Measurements from ENCODE around the gene CTNNA1. TPM values are rescaled to one million over a fixed set of nuclear protein-coding genes. Genes with fewer than 3 reads are reported as not detected.
"Not testable (repeated sequence)": the region's sequence is repeated elsewhere in the genome, so short reads cannot be mapped to it uniquely, and the experiment has no call there.

The CTNNA1 gene
- total RNA-seq, 1 donor from 2014 or later: 78.6 TPM

- peaks cover 8% of the 10 kb centered on the region for H3K4me1 Mint-ChIP-seq
- H3K4me3 Mint-ChIP-seq: no peak overlapping the region
- H3K27ac Mint-ChIP-seq: no peak overlapping the region
- H3K9me3 Mint-ChIP-seq: no peaks in the 10 kb centered on the region
- no peaks in the 10 kb centered on the region for H3K27me3 Mint-ChIP-seq
- peaks cover 13% of the 10 kb centered on the region for H3K36me3 Mint-ChIP-seq (ENCODE audit: low read depth)
- no peak for DNase-seq
- intact Hi-C loops (cut with micrococcal nuclease): loop anchor here (1.0 to 5.0 kb wide), 2 partner anchors 173 to 437 kb away; no protein-coding TSS in a partner anchor
These were observed 72.0 kb downstream of the CTNNA1 start for GRCh38 chr5:138824924-138825863.

- Mint-ChIP-seq H3K4me1 (peaks cover 17% of the 10 kb centered on the region), H3K36me3 (ENCODE audit: low read depth) (peaks cover 13% of the 10 kb centered on the region), H3K9me3 (no peaks in the 10 kb centered on the region), H3K27me3 (peaks cover 2% of the 10 kb centered on the region), H3K4me3 (no peak overlapping the region), H3K27ac (no peak overlapping the region)
- intact Hi-C loops (cut with micrococcal nuclease): loop anchor here (5.0 kb wide), 1 partner anchor 176 kb away; no protein-coding TSS in a partner anchor
- DNase-seq: no peak
These were observed 75.3 kb downstream of the CTNNA1 start for GRCh38 chr5:138828556-138828955.

- no peak for DNase-seq
- Mint-ChIP-seq H3K36me3 (ENCODE audit: low read depth) (peaks cover 13% of the 10 kb centered on the region), H3K27me3 (peaks cover 2% of the 10 kb centered on the region), H3K27ac (no peak overlapping the region), H3K4me3 (no peak overlapping the region), H3K4me1 (peaks cover 17% of the 10 kb centered on the region), H3K9me3 (no peaks in the 10 kb centered on the region)
- intact Hi-C loops (cut with micrococcal nuclease): loop anchor here (5.0 kb wide), 1 partner anchor 177 kb away; no protein-coding TSS in a partner anchor
These were observed 76.1 kb downstream of the CTNNA1 start for GRCh38 chr5:138829341-138829740.

GRCh38 chr5:138831703-138832102, 78.5 kb downstream of the CTNNA1 start:
- Mint-ChIP-seq H3K4me1 (peaks cover 12% of the 10 kb centered on the region), H3K27me3 (peaks cover 2% of the 10 kb centered on the region), H3K27ac (no peak overlapping the region), H3K36me3 (ENCODE audit: low read depth) (peaks cover 13% of the 10 kb centered on the region), H3K4me3 (no peak overlapping the region), H3K9me3 (no peaks in the 10 kb centered on the region)
- intact Hi-C loops (cut with micrococcal nuclease): no loop called here
- DNase-seq: no peak

GRCh38 chr5:138832218-138832617, 79.0 kb downstream of the CTNNA1 start:
- H3K4me3 Mint-ChIP-seq: no peak overlapping the region
- no peak for DNase-seq
- peaks cover 2% of the 10 kb centered on the region for H3K27me3 Mint-ChIP-seq
- no peak overlapping the region for H3K27ac Mint-ChIP-seq
- peaks cover 12% of the 10 kb centered on the region for H3K4me1 Mint-ChIP-seq
- no peaks in the 10 kb centered on the region for H3K9me3 Mint-ChIP-seq
- peaks cover 13% of the 10 kb centered on the region for H3K36me3 Mint-ChIP-seq (ENCODE audit: low read depth)
- intact Hi-C loops (cut with micrococcal nuclease): no loop called here

- peaks cover 12% of the 10 kb centered on the region for H3K4me1 Mint-ChIP-seq
- H3K9me3 Mint-ChIP-seq: no peaks in the 10 kb centered on the region
- no peak overlapping the region for H3K27ac Mint-ChIP-seq
- H3K36me3 Mint-ChIP-seq (ENCODE audit: low read depth): peaks cover 9% of the 10 kb centered on the region
- no peak overlapping the region for H3K4me3 Mint-ChIP-seq
- no peak for DNase-seq
- intact Hi-C loops (cut with micrococcal nuclease): no loop called here
- peaks cover 2% of the 10 kb centered on the region for H3K27me3 Mint-ChIP-seq
These were observed 79.9 kb downstream of the CTNNA1 start for GRCh38 chr5:138833080-138833479.

- DNase-seq: no peak
- Mint-ChIP-seq H3K4me3 (no peak overlapping the region), H3K36me3 (ENCODE audit: low read depth) (peaks cover 4% of the 10 kb centered on the region), H3K9me3 (no peaks in the 10 kb centered on the region), H3K4me1 (peaks cover 12% of the 10 kb centered on the region), H3K27ac (no peak overlapping the region), H3K27me3 (peaks cover 2% of the 10 kb centered on the region)
- intact Hi-C loops (cut with micrococcal nuclease): no loop called here
These were observed 80.7 kb downstream of the CTNNA1 start for GRCh38 chr5:138833726-138834480.

- H3K4me1 Mint-ChIP-seq; H3K9me3 Mint-ChIP-seq; H3K4me3 Mint-ChIP-seq; H3K27ac Mint-ChIP-seq; intact Hi-C loops (cut with micrococcal nuclease); H3K27me3 Mint-ChIP-seq; DNase-seq; H3K36me3 Mint-ChIP-seq (ENCODE audit: low read depth): not testable (repeated sequence)
These were observed 81.6 kb downstream of the CTNNA1 start for GRCh38 chr5:138834853-138835252.

- no peak overlapping the region for H3K27ac Mint-ChIP-seq
- H3K4me3 Mint-ChIP-seq: no peak overlapping the region
- peaks cover 2% of the 10 kb centered on the region for H3K27me3 Mint-ChIP-seq
- H3K36me3 Mint-ChIP-seq (ENCODE audit: low read depth): no peaks in the 10 kb centered on the region
- intact Hi-C loops (cut with micrococcal nuclease): no loop called here
- no peak for DNase-seq
- H3K4me1 Mint-ChIP-seq: peaks cover 4% of the 10 kb centered on the region
- H3K9me3 Mint-ChIP-seq: no peaks in the 10 kb centered on the region
These were observed 83.9 kb downstream of the CTNNA1 start for GRCh38 chr5:138837160-138837559.

- DNase-seq: no peak
- no peaks in the 10 kb centered on the region for H3K4me1 Mint-ChIP-seq
- no peak overlapping the region for H3K4me3 Mint-ChIP-seq
- H3K27ac Mint-ChIP-seq: no peak overlapping the region
- H3K36me3 Mint-ChIP-seq (ENCODE audit: low read depth): no peaks in the 10 kb centered on the region
- H3K9me3 Mint-ChIP-seq: no peaks in the 10 kb centered on the region
- no peaks in the 10 kb centered on the region for H3K27me3 Mint-ChIP-seq
- intact Hi-C loops (cut with micrococcal nuclease): no loop called here
These were observed 86.9 kb downstream of the CTNNA1 start for GRCh38 chr5:138840103-138840502.

GRCh38 chr5:138841531-138841930, 88.3 kb downstream of the CTNNA1 start:
- Mint-ChIP-seq H3K4me3 (no peak overlapping the region), H3K27ac (no peak overlapping the region), H3K27me3 (no peaks in the 10 kb centered on the region), H3K4me1 (no peaks in the 10 kb centered on the region), H3K9me3 (no peaks in the 10 kb centered on the region), H3K36me3 (ENCODE audit: low read depth) (no peaks in the 10 kb centered on the region)
- DNase-seq: no peak
- intact Hi-C loops (cut with micrococcal nuclease): no loop called here

GRCh38 chr5:138843316-138844124, 90.3 kb downstream of the CTNNA1 start:
- peaks cover 3% of the 10 kb centered on the region for H3K4me1 Mint-ChIP-seq

GRCh38 chr5:138844125-138844461, 90.9 kb downstream of the CTNNA1 start:
- intact Hi-C loops (cut with micrococcal nuclease): no loop called here
- Mint-ChIP-seq H3K4me3 (no peak overlapping the region), H3K27ac (no peak overlapping the region), H3K36me3 (ENCODE audit: low read depth) (no peaks in the 10 kb centered on the region), H3K27me3 (no peaks in the 10 kb centered on the region), H3K4me1 (peaks cover 6% of the 10 kb centered on the region), H3K9me3 (no peaks in the 10 kb centered on the region)
- DNase-seq: no peak

More at GRCh38 chr5:138843316-138844124, 90.3 kb downstream of the CTNNA1 start:
- intact Hi-C loops (cut with micrococcal nuclease): no loop called here
- Mint-ChIP-seq H3K4me3 (no peak overlapping the region), H3K27me3 (no peaks in the 10 kb centered on the region), H3K9me3 (no peaks in the 10 kb centered on the region), H3K27ac (no peak overlapping the region), H3K36me3 (ENCODE audit: low read depth) (no peaks in the 10 kb centered on the region)
- DNase-seq: no peak

Measured in activated CD4-positive, alpha-beta T cell treated with anti-CD3 and anti-CD28 coated beads, Interleukin-2, amount 10 ng/mL, durations not matched to agents 24 days and 14 days (primary cell).